HG03432 (cell line): ENCODE data around the gene DPP4.
"Not testable (repeated sequence)": the region's sequence is repeated elsewhere in the genome, so short reads cannot be mapped to it uniquely, and the experiment has no call there.

Source experiments
- ATAC-seq: cut with Tn5 transposase; IDR thresholded peaks from one replicate; pipeline ENCODE4 v1.9.1; 2021; ENCODE audit warnings: mild to moderate bottlenecking, moderate library complexity; ENCODE audit not compliant: unreplicated experiment

The DPP4 gene

DNA sequence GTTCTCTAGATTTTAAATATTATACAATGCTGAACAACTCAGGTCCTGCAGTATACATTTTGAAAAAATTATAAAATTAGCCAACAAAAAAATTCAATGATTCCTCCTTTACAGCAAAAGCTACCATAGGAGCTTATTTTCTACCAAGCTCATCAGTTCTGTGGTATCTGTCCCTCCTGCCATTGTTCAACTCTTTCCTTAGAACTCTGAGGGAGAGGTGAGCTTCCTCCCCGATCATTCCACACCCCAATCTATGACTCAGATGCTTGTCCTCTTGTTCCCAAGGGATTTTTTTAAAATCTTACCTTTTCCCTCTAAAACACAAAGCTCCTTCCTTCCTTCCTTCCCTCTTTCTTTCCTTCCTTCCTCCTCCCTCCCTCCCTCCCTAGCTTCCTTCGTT lies 13.5 kb downstream of the DPP4 start:
- no peak for ATAC-seq

DNA sequence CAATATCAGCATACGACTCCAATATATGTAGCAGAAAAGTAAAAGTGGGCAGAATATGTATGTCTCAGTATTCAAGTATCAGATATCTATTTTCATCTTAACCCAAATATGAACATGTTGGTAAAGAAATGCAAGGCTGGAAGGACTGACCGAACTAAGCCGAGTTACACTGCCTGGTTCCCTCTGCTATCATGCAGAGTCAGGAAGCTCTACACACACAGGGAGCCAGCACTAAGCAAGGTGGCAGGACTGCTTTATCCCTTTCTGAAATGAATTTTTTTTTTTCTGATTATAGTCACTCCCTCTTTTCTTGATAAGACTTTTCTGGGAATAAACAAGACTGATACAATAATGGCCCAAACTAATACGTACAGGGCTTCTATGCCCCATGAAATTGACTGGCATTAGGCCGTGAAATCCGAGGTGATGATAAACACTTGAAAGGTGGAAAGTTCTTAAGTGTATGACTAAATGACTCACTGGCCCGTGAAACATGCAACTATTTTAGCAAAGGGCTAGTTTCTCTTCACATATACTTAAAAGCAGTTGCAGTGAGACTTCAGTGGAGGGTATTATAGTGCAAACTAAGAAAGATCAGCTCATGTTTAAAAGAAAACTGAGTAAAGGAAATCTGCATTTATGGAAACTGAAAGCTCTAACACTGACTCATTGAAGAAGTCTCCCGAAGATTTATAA lies 14.9 kb downstream of the DPP4 start:
- peak; percentile 87 for ATAC-seq

DNA sequence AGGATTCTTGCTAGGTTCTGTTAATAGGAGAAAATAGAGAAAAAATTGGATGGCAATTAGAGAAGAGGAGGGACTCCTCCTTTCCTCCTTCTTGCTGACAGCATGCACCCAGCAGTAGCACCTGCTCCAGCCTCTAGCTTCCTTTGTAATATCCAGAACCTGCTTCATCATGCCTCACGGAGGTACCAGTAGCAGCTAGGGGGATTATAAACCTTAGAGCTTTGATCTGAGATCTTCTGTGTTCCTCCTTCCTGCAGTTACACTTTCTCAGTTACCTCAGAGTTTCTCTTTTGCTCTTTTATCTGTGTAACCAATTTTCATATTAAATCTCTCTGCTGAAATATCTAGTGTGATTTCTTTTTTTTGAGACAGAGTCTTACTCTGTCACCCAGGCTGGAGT lies 16.6 kb downstream of the DPP4 start:
- no peak for ATAC-seq

DNA sequence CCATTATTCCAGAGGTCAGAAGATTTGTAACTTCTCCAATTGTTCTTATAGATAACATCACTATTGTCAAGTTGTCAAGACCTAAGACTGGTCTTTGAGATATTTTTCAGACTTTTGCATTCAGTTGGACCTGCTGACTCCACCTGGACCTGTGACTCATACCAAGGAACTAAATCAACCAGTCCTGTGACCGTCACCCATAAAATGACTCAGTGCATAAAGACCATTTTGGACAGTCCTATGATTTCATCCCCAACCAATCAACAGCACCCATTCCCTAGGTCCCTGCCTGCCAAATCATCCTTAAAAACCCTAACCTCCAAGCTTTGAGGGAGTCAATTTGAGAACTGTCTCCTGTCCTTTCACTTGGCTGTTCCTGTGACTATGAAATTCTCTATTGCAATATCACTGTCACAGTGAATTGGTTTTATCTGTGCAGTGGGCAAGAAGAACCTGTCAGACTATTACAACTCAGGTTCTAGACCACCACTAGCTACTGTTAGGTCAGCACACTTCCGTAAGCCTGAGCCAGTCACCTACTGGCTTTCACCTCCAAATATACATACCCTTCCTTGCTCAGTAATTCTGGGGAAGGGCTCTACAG lies 17.1 kb downstream of the DPP4 start:
- no peak for ATAC-seq

DNA sequence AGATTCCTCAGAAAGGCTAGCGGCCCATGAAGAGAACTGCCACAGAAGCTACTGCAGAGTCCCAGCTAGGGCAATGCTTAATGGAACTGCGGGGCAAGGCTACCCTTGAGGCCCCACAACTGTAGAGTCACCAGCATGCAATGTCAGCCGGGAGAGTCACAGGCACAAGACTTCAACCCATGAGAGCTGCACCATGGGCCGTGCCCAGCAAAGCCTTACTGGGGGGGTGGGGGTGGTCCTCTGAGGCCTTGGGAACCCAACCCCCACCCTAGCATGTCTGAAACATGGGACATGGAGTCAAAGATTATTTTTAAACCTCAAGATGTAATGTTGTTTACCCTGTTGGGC lies 20.2 kb downstream of the DPP4 start:
- ATAC-seq, result no peak

DNA sequence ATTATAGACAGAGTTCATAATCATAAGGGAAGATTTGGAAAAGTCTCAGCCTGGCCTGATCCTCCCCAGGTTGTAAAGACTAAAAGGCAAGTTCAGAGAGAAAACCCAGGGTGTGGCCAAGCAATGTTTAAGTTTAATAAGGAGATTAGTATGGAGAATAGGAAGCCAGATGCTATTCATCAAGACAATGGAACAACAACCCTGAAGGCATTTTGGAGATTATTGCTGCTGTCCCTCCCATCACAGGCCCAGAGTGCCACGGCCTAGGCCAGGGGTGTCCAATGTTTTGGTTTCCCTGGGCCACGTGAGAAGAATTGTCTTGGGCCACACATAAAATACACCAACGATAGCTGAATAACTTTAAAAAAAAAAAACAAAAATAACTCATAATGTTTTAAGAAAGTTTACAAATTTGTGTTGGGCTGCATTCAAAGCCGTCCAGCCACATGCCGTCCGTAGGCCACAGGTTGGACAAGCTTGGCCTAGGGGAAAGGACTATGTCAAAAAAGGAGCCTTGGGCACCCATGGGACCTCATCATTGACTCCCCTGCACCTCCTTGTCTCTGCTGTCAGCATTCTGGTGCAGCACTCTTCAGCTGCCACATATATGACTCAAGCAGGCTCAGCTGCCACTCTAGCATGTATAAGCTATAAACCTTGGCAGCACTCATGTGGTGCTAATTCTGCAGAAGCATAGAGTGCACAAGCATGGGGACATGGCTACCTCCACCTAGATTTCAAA lies 20.8 kb downstream of the DPP4 start:
- ATAC-seq, result no peak

DNA sequence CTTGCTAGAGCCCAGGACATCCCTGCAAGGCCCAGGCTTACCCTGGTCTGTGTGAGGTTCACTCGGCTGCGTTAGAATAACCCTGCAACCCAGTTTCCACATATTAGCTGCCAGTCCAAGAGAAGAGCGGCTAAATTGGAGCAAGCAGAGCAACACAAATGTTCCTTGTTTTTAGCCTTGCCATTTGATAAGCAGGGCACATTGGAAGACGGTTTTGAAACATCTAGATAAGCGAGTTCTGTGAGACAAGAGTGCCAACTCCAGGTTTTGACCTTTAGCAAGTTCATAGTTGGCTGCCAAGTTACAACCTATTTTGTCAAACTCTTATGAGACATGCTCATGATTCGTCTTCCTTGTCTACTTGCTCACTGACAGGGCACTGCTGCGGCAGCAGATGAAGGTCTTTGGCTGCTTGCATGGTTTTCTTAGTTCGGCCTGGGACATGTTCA lies 23.5 kb downstream of the DPP4 start:
- no peak for ATAC-seq

DNA sequence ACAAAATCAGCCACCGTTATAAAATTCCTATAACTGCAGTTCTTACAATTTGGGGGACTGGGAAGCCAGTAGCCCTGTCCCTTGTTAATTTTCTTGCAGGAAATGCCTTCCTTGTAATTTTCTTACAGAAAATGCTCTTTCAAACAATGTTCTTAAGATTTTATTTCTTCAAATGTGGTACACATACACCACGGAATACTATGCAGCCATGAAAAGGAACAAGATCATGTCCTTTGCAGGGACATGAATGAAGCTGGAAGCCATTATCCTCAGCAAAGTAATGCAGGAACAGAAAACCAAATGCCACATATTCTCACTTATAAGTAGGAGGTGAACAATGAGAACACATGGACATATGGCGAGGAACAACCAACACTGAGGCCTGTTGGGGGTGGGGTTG lies 24.9 kb downstream of the DPP4 start:
- ATAC-seq, result not testable (repeated sequence)

DNA sequence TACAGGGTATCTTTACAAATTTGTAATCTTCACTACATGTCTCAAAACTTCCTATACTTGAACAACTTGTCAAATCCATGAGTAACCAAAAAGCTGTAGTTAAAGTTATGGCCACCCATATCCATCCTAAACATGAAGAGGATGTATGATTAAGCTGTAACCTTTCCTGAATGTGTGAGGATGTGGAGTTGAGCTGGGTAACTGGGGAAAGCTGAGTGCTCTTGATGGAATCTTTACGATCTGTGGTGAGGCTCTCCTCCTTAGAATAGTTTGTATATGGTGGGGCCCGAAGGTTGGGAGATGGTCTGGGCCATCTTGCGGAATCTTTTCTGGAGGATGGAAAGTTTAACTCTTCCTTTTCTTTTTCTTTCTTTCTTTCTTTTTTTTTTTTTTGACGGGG lies 29.4 kb downstream of the DPP4 start:
- no peak for ATAC-seq

DNA sequence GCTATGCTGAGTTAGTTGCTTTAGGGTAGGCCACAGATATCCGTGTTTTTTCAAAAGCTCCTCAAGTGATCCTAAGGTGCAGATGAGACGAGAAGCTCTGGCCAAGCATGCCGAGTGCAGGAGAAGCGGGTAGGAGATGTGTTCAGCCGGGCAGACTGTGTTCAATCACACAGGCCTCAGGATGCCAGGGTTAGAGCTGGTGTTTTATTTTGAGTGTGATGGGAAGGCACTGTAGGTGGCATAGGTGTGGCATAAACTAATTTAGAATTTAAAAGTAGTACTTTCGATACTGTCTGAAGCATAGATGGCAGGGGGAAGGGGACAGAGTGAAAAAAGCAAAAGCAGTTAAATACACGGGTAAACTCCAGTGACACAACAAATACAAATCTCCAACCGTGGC lies 30.9 kb downstream of the DPP4 start:
- no peak for ATAC-seq

DNA sequence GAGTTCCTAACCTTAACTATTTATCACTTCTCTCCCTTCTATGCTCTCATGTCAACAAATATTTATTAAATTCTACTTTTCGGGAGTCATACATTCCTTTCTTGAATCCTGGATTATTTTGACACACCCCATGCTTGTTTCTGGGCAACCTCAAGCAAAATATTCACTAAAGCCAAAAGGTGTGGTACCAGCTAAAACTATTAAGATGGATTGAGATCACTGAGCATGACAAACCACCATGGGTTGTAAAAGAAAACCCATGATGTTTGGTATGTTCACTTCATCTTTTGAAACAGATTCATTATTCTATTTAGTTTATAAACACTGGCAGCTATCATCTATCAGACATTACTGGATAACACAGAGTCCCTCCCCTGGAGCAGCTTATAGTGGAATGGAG lies 32.5 kb downstream of the DPP4 start:
- no peak for ATAC-seq

DNA sequence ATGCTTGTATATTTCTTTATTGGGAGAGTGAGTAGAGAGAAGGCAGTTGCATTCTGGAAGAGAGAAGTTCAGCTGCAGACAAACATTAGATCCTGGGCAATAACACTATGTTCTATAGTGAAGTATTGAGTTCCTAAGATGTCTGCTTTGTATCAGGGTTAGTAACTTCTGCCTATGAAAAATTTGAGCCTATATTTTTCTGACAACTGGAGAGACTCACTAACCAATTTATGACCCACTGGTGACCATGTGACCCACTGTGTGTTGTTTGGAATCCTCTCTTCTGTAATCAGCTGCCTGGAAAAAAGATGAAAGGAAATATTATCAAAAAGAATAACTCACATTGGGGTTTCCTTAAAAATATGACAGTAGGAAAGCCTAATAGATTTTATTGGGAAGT lies 35.3 kb downstream of the DPP4 start:
- ATAC-seq, result no peak

DNA sequence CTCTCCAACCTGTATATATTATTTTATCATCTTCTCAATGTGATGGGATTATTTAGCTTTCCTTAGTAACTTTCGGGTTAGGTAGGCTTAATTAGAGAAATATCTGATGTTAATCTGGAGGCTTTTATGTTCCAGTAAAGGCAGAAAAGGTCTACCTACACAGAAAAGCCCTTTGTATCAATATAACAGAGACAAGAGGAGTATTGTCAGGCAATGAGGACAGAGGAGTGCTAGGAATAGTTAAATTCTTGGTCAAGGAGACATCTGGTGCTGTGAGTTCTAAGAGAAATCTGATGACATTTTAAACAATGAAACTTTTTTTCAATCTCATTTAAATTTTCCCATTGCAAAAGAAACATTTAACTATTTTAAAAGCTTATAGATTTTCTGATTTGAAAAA lies 36.1 kb downstream of the DPP4 start:
- ATAC-seq, result no peak

DNA sequence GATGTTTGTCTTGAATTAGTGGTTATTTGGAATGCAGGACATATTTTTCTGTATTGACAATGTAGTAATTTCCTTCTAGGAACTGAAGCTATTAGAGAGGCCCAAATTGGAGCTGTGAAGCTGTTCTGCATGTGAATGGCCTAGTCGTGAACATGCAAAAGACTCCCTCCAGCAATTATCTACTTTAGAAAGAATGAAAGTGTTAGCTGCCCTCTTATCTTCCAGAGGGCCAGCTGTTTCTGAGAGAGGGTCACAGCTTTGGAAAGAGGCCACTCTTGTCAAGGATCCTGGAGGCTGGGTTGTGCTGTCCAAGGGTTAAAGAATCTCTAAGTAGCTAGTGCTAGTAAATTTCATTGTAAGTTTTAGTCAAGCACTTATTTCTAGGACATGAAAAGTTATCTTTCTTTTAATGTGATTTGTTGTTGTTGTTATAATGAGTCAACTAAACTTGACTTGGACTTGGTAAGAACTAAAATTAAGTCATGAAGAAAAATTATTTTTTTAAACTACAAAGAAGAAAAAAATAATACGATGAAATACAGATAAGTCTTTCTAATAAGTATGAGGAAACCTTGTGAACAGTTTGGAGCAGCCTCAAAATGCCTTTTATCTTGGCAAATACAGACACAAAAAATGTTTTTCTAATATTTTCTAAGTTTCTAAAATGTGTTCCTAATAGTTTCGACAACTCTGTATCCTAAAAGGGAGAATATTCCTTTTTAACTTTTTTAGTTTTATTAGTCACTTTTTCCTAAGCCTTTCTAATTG lies 36.8 kb downstream of the DPP4 start:
- no peak for ATAC-seq

DNA sequence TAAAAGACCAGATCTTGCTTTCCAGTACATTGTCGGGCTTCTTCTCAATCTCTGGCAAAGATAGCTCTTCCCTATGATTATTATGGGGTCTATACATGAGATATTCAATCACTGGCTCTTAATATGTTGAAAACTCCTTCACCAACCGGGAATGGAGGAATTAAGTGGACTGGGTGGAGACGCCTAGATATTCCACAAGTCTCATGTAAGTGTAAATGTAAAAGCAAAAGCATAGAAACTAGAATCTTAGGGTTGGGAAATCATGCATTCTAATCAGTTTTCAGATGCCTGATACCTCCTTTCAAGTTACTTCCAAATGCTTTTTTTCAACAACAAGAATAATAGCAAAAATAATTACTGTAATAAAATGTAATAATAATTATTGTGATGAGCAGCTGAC lies 38.0 kb downstream of the DPP4 start:
- no peak for ATAC-seq

DNA sequence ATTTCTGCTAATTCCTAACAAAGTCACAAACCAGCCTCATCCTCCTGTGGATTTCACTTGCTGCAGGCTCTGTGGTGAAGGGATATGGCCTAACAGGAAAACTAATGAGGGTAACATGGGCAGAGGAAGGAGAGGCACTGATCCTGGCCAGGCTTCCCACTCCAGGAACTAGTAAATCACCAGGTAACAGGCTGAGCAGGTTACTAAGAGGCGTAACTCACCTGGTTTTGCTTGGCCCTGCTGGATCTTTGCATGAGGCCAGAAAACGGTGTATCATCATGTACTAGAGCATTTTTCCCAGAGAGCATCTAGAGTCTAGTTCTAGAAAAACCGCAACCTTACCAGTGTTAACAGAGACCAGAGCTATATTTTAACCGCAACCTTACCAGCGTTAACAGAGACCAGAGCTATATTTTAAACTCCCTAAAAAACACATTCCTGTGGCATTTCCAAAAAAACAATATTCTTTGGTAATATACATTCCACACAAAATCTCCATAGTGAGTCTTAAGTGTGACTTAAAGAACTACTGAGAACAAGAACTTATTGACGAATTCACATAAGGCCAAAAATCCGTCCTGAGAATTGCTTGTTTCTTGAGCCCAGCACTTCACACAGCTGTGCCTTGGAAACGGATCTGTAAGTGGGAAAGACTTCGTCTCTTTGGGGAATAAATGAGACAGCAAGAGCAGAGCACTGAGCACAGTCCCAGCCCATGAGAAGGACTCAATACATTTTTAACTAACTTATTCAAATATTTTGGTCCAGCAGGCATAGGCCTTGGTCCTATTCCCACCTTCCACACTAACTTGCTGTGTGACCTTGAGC lies 43.4 kb downstream of the DPP4 start:
- ATAC-seq, result no peak

DNA sequence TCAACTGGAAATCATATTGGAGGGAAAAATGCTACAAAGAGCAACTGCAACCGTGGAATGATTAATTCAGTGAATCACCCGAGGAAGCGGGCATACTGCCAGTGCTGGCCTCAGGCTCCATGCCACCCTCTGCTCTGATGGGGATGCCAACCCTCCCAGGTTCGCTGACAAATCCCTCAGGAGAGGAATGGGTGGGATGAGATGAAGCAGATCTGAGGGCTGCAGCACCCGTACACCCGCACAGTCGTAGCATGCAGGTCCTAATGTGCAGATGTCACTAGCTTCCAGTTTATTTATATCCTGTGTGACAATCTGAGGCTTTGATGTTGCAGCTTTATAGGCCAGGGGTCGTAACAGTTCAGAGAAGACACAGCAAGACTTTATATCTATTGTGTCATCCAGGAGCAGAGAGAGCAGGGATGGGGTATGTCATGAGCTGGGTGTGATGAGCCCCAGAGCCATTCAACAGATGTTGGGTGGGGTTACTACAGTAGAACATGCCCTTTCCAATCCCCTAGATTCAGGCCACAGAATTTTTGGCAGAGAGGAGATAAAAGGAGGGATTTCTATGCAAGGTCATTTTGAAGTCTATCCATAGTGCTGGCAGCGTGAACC lies 44.6 kb downstream of the DPP4 start:
- ATAC-seq, result no peak

DNA sequence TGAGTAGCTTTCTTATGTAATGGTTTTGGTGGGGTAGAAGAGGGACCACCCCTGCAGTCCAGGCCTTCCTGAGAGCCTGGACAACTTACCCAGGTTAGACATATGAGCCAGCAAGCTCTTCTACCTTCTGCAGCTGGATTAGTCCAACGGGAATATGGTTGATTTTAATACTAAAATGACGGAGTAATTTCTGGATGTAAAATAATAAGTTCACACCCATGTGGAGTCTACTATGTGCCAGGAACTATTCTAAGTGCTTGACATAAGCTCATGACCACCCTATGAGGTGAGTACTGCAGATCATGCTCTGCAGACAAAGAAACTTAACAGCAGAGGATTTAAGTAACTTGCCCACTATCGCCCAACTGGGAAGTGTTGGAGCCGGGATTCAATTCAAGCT lies 45.5 kb downstream of the DPP4 start:
- ATAC-seq, result no peak

DNA sequence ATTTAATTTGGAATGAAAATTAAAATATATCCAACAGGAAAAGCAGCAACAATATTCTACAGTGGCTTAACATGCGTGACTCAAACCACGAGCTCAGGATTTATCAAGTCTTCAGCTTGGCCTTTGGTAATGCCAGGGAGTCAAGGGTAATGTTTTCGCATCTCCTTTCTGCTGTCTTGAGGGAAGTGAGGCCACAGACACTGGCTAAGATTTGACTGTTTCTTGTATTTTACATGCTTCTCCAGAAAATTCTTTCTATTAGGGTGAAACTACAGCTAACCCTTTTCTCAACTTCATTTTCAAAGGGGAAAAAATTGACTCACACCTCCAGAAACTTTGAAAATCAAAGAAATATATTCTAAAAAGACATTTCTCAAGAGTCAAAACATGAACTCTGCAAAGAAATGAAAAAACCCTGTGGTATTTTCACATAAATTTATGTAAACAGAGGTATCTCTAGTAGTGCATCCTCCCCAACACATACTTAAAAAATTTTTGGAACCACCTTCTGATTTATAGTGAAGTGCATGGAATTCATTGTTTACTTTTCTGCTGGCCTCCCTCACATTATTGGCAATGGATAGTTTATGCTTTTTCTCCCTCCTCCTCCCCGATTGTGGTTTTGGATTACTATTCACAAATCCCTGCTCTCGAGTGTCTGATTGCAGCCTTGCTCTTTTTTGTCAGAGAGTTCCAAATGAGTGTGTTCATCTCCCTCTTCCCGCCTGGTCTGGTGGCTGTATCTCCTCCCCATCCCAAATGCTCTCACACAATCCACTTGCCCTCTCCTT lies 48.7 kb downstream of the DPP4 start:
- ATAC-seq, result no peak
